HCT116 (cell line): ENCODE results near the gene HCN3. TPM values are rescaled to one million over a fixed set of nuclear protein-coding genes. Genes with fewer than 3 reads are reported as not detected.

ENCODE experiments used
- ATAC-seq: fragments of 200-7000 bp; cut with Tn5 transposase; 2 replicates; pipeline ENCODE4 v1.9.1; 2020; ENCODE audit warnings: mild to moderate bottlenecking, moderate library complexity
- BruUV-seq: library from RNA; stranded (reverse); fragments of 400-500 nt; replicated peaks from 2 replicates; lab custom pipeline; 2021; lab: Mats Ljungman, UMichigan
- CTCF ChIA-PET: fragments of 300-600 bp; sonication (Branson Sonifier 250); formaldehyde crosslinking; loops from one replicate; lab custom pipeline; 2021; ENCODE audit warnings: antibody characterized with exemption; lab: Charles Lee
- POLR2A ChIA-PET: fragments of 300-600, 350-600 bp; sonication (Branson Sonifier 250); formaldehyde crosslinking; loops from one replicate; lab custom pipeline; 2021; ENCODE audit warnings: antibody characterized with exemption; lab: Charles Lee
- RAD21 ChIA-PET, 2 experiments: fragments of 300-600 bp; sonication (Branson Sonifier 250); formaldehyde crosslinking; loops; one replicate each; lab custom pipeline; 2023; ENCODE audit warnings: low total read pairs in 2 of 2; ENCODE audit not compliant: uncharacterized antibody in 2 of 2, unreplicated experiment in 2 of 2, low non-redundant PET in 1 of 2; lab: Charles Lee
- DNase-seq: peaks from one replicate; pipeline ENCODE4 v3.0.0-alpha.2; 2010; ENCODE audit warnings: low read depth, low spot score
- H2AFZ ChIP-seq: fragments of 200-600 bp; shearing (Covaris generic), sonication (generic); 2 replicates; pipeline ENCODE4 v1.6.1; 2017; ENCODE audit warnings: low read depth, mixed run types, mixed read lengths, antibody characterized with exemption, low read length; ENCODE audit not compliant: poor library complexity, severe bottlenecking
- H3K27ac ChIP-seq: 2 replicates; pipeline ENCODE4 v1.5.1; 2012; ENCODE audit warnings: low read depth, low read length
- H3K27me3 ChIP-seq: fragments of 200-600 bp; sonication (generic); 2 replicates; pipeline ENCODE4 v1.6.1; 2016; ENCODE audit warnings: mixed run types, low read length, mixed read lengths; ENCODE audit not compliant: insufficient read depth
- H3K36me3 ChIP-seq, 2 experiments: fragments of 200-500 bp in 1 of 2; fragments of 200-600 bp in 1 of 2; sonication (Bioruptor generic) in 1 of 2; sonication (generic) in 1 of 2; 2 replicates each; pipeline versions ENCODE4 v1.5.1 to v1.6.1; 2014 to 2016; ENCODE audit warnings: low read length in 2 of 2, inconsistent platforms in 1 of 2, mixed read lengths in 1 of 2, mixed run types in 1 of 2; ENCODE audit not compliant: insufficient read depth in 2 of 2, control insufficient read depth in 1 of 2
- H3K4me1 ChIP-seq, 2 experiments: fragments of 200-600 bp in 1 of 2; sonication (generic) in 1 of 2; 2 replicates each; pipeline versions ENCODE4 v1.5.1 to v1.6.1; 2012 to 2017; ENCODE audit warnings: low read length in 2 of 2, inconsistent platforms in 1 of 2, mild to moderate bottlenecking in 1 of 2, mixed read lengths in 1 of 2, mixed run types in 1 of 2, moderate library complexity in 1 of 2; ENCODE audit not compliant: insufficient read depth in 2 of 2, control insufficient read depth in 1 of 2
- H3K4me2 ChIP-seq: fragments of 200-600 bp; sonication (generic); 2 replicates; pipeline ENCODE4 v1.6.1; 2017; ENCODE audit warnings: mixed run types, low read length, mixed read lengths
- H3K4me3 ChIP-seq, 2 experiments: fragments of 200-600 bp in 1 of 2; sonication (generic) in 1 of 2; replicated peaks in 1 of 2; 2 replicates each; pipeline ENCODE4 v1.5.1; 2011 to 2016; ENCODE audit warnings: low read length in 2 of 2, control low read depth in 1 of 2, low read depth in 1 of 2, mild to moderate bottlenecking in 1 of 2, mixed read lengths in 1 of 2, mixed run types in 1 of 2
- H3K79me2 ChIP-seq: fragments of 200-600 bp; sonication (generic); 2 replicates; pipeline ENCODE4 v1.6.1; 2017; ENCODE audit warnings: mild to moderate bottlenecking, mixed run types, low read length, moderate library complexity, mixed read lengths; ENCODE audit not compliant: insufficient read depth
- H3K9ac ChIP-seq: fragments of 200-600 bp; sonication (generic); 2 replicates; pipeline ENCODE4 v1.6.1; 2016; ENCODE audit warnings: low read length, mixed read lengths
- H3K9me2 ChIP-seq: fragments of 200-600 bp; sonication (generic), shearing (Covaris generic); 2 replicates; pipeline ENCODE4 v1.6.1; 2017; ENCODE audit warnings: mixed run types, mild to moderate bottlenecking, moderate library complexity; ENCODE audit not compliant: insufficient read depth
- H3K9me3 ChIP-seq, 2 experiments: fragments of 200-500 bp in 1 of 2; fragments of 200-600 bp in 1 of 2; sonication (Bioruptor generic) in 1 of 2; sonication (generic) in 1 of 2; 2 replicates each; pipeline ENCODE4 v1.6.1; 2014 to 2017; ENCODE audit warnings: low read length in 2 of 2, mixed read lengths in 2 of 2, inconsistent platforms in 1 of 2, low read depth in 1 of 2, mild to moderate bottlenecking in 1 of 2, mixed run types in 1 of 2, moderate library complexity in 1 of 2; ENCODE audit not compliant: control insufficient read depth in 1 of 2, insufficient read depth in 1 of 2
- H4K20me1 ChIP-seq: fragments of 200-600 bp; sonication (generic), shearing (Covaris generic); 2 replicates; pipeline ENCODE4 v1.6.1; 2017; ENCODE audit warnings: mixed run types, mild to moderate bottlenecking, moderate library complexity; ENCODE audit not compliant: insufficient read depth
- CBX3 ChIP-seq: IDR thresholded peaks from 2 replicates; pipeline ENCODE4 v1.6.1; 2012; ENCODE audit warnings: low read depth
- CEBPB ChIP-seq: IDR thresholded peaks from 2 replicates; pipeline ENCODE4 v1.6.1; 2012; ENCODE audit warnings: low read depth
- CTCF ChIP-seq, 3 experiments: fragments of 200-600 bp in 1 of 3; sonication (generic) in 1 of 3; IDR thresholded peaks in 2 of 3; conservative IDR thresholded peaks in 1 of 3; 2 replicates each; pipeline ENCODE4 v1.5.1; 2012 to 2017; ENCODE audit warnings: low read depth in 2 of 3, low read length in 2 of 3, antibody characterized with exemption in 1 of 3, borderline replicate concordance in 1 of 3, control low read depth in 1 of 3, mild to moderate bottlenecking in 1 of 3, mixed read lengths in 1 of 3, mixed run types in 1 of 3, moderate library complexity in 1 of 3; ENCODE audit not compliant: insufficient read depth in 1 of 3
- EGR1 ChIP-seq: IDR thresholded peaks from 2 replicates; pipeline ENCODE4 v1.6.1; 2012; ENCODE audit warnings: low read depth
- ELF1 ChIP-seq: IDR thresholded peaks from 2 replicates; pipeline ENCODE4 v1.6.1; 2012; ENCODE audit warnings: low read depth, borderline replicate concordance
- MAX ChIP-seq: IDR thresholded peaks from 2 replicates; pipeline ENCODE4 v1.6.1; 2012
- POLR2A ChIP-seq: IDR thresholded peaks from 2 replicates; pipeline ENCODE4 v1.7.0; 2011; ENCODE audit warnings: borderline replicate concordance; ENCODE audit not compliant: insufficient read depth, insufficient read length; ENCODE audit errors: extremely low read depth
- POLR2AphosphoS5 ChIP-seq: IDR thresholded peaks from 2 replicates; pipeline ENCODE4 v1.6.1; 2011; ENCODE audit warnings: mild to moderate bottlenecking, low read depth, low read length, moderate library complexity
- SIN3A ChIP-seq: IDR thresholded peaks from 2 replicates; pipeline ENCODE4 v1.6.1; 2012; ENCODE audit warnings: low read depth
- TCF7L2 ChIP-seq: IDR thresholded peaks from 2 replicates; pipeline ENCODE4 v1.7.0; 2011; ENCODE audit warnings: borderline replicate concordance, inconsistent platforms; ENCODE audit not compliant: insufficient read depth, insufficient read length; ENCODE audit errors: extremely low read depth
- YY1 ChIP-seq: IDR thresholded peaks from 2 replicates; pipeline ENCODE4 v1.6.1; 2011; ENCODE audit warnings: low read length, low read depth, moderate library complexity, mild to moderate bottlenecking; ENCODE audit not compliant: insufficient replicate concordance; ENCODE audit errors: extremely low read depth
- ZBTB33 ChIP-seq: IDR thresholded peaks from 2 replicates; pipeline ENCODE4 v1.6.1; 2011; ENCODE audit warnings: mild to moderate bottlenecking, low read length, moderate library complexity; ENCODE audit not compliant: insufficient replicate concordance; ENCODE audit errors: extremely low read depth
- intact Hi-C: fragments of 100-400 bp; cut with micrococcal nuclease; formaldehyde crosslinking; loops from 2 replicates; pipeline ENCODE4 v1.10.0; 2022
- total RNA-seq: library from RNA; stranded (reverse); gene quantifications from one replicate; pipeline ENCODE4 v1.2.1, GENCODE V29; 2021; ENCODE audit not compliant: unreplicated experiment

HCN3 gene
- total RNA-seq, 1 experiment from 2014 or later = 8.5 TPM

- RAD21 ChIA-PET = interaction anchor here (0.9 to 1.5 kb wide), 4 partner anchors 50 to 72 kb away, joined by 3 to 9 read pairs (median 4); partner anchors contain the start of genes CLK2 (in 1 of the 2) and SCAMP3 (in 1 of the 2)
- no peaks in the 10 kb centered on the region for H3K9me2 ChIP-seq
- peak overlapping the region; percentile 96 for H3K27ac ChIP-seq
- CTCF ChIA-PET = interaction anchor here (1.0 to 3.9 kb wide), 10 partner anchors 15 to 177 kb away, joined by 3 to 44 read pairs (median 6); partner anchors contain the start of genes FDPS, HCN3, KRTCAP2 and MTX1
- DNase-seq (peak; percentile 72), ATAC-seq (peak; percentile 64)
- no TSS peak for BruUV-seq
- intact Hi-C loops = loop anchor here (1.0 to 10.0 kb wide), 3 partner anchors 46 to 269 kb away; partner anchors contain the start of genes HCN3, KRTCAP2 and TRIM46
- peak overlapping the region; percentile 45 for H2AFZ ChIP-seq
- H3K79me2 ChIP-seq = peaks cover 37% of the 10 kb centered on the region; the same call in 1 of the 2 replicates
- no peak for TF ChIP-seq MAX
- no peak for TF ChIP-seq EGR1
- no peak for TF ChIP-seq SIN3A
- TF ChIP-seq ZBTB33 = no peak
- peak; percentile 56 for TF ChIP-seq POLR2AphosphoS5
- TF ChIP-seq CBX3 = no peak
- no peak for TF ChIP-seq TCF7L2
- TF ChIP-seq CEBPB = no peak
- no peak for TF ChIP-seq ELF1
- peak; percentile 73 for TF ChIP-seq YY1
- peak; percentile 12 for TF ChIP-seq POLR2A
- peak in 2 of 3 experiments; percentile 82 to 95; a peak in 4 of 6 replicates for TF ChIP-seq CTCF (IDR thresholded peaks at IDR 0.05 in 2 of 3, conservative IDR thresholded peaks at IDR 0.05 in 1 of 3; ENCODE audit: borderline replicate concordance in 1 of 3, insufficient read depth in 1 of 3, low read depth in 2 of 3, low read length in 2 of 3)
- POLR2A ChIA-PET = interaction anchor here (0.6 to 1.7 kb wide), 5 partner anchors 15 to 682 kb away, joined by 3 to 11 read pairs (median 5); partner anchors contain the start of genes CLK2 and FDPS
- peak overlapping the region; percentile 83 to 96 for H3K4me3 ChIP-seq
- H4K20me1 ChIP-seq = no peaks in the 10 kb centered on the region
- H3K4me1 ChIP-seq = peaks cover 15 to 25% of the 10 kb centered on the region in 2 experiments
- peak overlapping the region; percentile 100 for H3K4me2 ChIP-seq
- peaks cover 28 to 37% of the 10 kb centered on the region in 2 experiments; a peak in 3 of 4 replicates for H3K36me3 ChIP-seq
- H3K9me3 ChIP-seq = no peaks in the 10 kb centered on the region
- peak overlapping the region; percentile 87 for H3K9ac ChIP-seq
- no peaks in the 10 kb centered on the region for H3K27me3 ChIP-seq
Measured at GRCh38 chr1:155322953-155323728, 45.9 kb downstream of the HCN3 start.
